Measurements from ENCODE around the gene TCFL5.
A peak's percentile ranks its signal among the peaks of the same experiment; 100 is the strongest.

TCFL5 gene

GRCh38 chr20:62832951-62833391 lies 28.7 kb downstream of the TCFL5 start:
- Mint-ChIP-seq H3K27me3 (no peaks in the 10 kb centered on the region), H3K4me3 (peak overlapping the region; percentile 87), H3K9me3 (no peaks in the 10 kb centered on the region), H3K27ac (peak overlapping the region; percentile 94), H3K4me1 (peaks cover 19% of the 10 kb centered on the region), H3K36me3 (no peaks in the 10 kb centered on the region)
- DNase-seq (ENCODE audit: low spot score in 2 of 2): no peak
- peak; percentile 36 for ATAC-seq (ENCODE audit: low read depth)

- H3K9me3 Mint-ChIP-seq: no peaks in the 10 kb centered on the region
- H3K27ac Mint-ChIP-seq: peak overlapping the region; percentile 94
- no peaks in the 10 kb centered on the region for H3K27me3 Mint-ChIP-seq
- H3K4me1 Mint-ChIP-seq: peaks cover 18% of the 10 kb centered on the region
- ATAC-seq (ENCODE audit: low read depth): peak; percentile 91
- H3K4me3 Mint-ChIP-seq: peak overlapping the region; percentile 87
- H3K36me3 Mint-ChIP-seq: no peaks in the 10 kb centered on the region
- peak; percentile 74 to 84 for DNase-seq (ENCODE audit: low spot score in 2 of 2)
Measured at GRCh38 chr20:62832212-62832922, 29.3 kb downstream of the TCFL5 start.

GRCh38 chr20:62831854-62832211 lies 29.8 kb downstream of the TCFL5 start:
- H3K4me3 Mint-ChIP-seq: no peak overlapping the region
- no peaks in the 10 kb centered on the region for H3K27me3 Mint-ChIP-seq
- ATAC-seq (ENCODE audit: low read depth) (no peak), DNase-seq (ENCODE audit: low spot score in 2 of 2) (no peak)
- H3K4me1 Mint-ChIP-seq: peaks cover 18% of the 10 kb centered on the region
- H3K27ac Mint-ChIP-seq: peak overlapping the region; percentile 35
- H3K9me3 Mint-ChIP-seq: no peaks in the 10 kb centered on the region
- no peaks in the 10 kb centered on the region for H3K36me3 Mint-ChIP-seq

GRCh38 chr20:62831361-62831788 lies 30.2 kb downstream of the TCFL5 start:
- DNase-seq (ENCODE audit: low spot score in 2 of 2) (no peak), ATAC-seq (ENCODE audit: low read depth) (no peak)
- H3K27me3 Mint-ChIP-seq: no peaks in the 10 kb centered on the region
- no peak overlapping the region for H3K4me3 Mint-ChIP-seq
- peaks cover 18% of the 10 kb centered on the region for H3K4me1 Mint-ChIP-seq
- no peaks in the 10 kb centered on the region for H3K36me3 Mint-ChIP-seq
- H3K9me3 Mint-ChIP-seq: no peaks in the 10 kb centered on the region
- H3K27ac Mint-ChIP-seq: no peak overlapping the region

DNA sequence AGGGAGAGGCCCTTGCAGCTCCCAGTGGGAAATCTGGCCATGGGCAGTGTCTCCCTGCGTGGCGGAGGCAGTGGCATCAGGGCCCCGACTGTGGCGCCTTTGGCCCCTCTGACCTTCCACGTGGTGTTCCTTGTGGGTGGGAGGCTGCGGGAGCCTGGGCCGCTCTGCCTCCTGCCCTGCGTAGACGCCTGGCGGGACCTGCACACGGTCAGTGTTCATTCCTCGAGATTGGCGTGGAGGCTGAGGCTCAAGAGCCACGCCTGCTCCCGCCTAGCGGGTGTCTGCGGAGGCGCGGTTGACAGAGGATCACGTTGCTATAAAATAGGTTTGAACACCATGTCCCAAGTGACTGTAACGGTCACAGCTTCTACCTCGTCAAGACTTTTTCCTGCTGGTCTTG lies 30.8 kb downstream of the TCFL5 start:
- H3K27ac Mint-ChIP-seq: no peak overlapping the region
- no peak for ATAC-seq (ENCODE audit: low read depth)
- no peaks in the 10 kb centered on the region for H3K9me3 Mint-ChIP-seq
- no peaks in the 10 kb centered on the region for H3K27me3 Mint-ChIP-seq
- no peaks in the 10 kb centered on the region for H3K36me3 Mint-ChIP-seq
- peaks cover 18% of the 10 kb centered on the region for H3K4me1 Mint-ChIP-seq
- DNase-seq (ENCODE audit: low spot score in 2 of 2): no peak
- H3K4me3 Mint-ChIP-seq: no peak overlapping the region

DNA sequence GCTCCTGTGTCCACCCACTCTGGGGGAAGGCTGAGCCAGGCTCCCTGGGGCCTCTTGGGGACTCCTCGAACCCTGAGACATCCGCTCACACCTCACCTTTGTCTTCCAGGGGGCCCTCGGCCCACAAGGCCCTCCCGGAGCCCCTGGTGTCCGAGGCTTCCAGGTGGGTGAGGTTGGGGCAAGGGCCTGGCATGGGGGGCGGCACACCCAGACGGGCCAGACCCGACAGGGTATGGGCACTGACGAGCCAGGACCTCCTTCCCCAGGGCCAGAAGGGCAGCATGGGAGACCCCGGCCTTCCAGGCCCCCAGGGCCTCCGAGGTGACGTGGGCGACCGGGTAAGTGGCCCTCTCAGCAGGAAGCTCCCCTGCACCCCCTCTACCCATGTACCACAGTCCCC lies 31.4 kb downstream of the TCFL5 start:
- Mint-ChIP-seq H3K4me1 (peaks cover 16% of the 10 kb centered on the region), H3K4me3 (no peak overlapping the region), H3K27me3 (no peaks in the 10 kb centered on the region), H3K36me3 (no peaks in the 10 kb centered on the region), H3K9me3 (no peaks in the 10 kb centered on the region), H3K27ac (no peak overlapping the region)
- ATAC-seq (ENCODE audit: low read depth) (no peak), DNase-seq (ENCODE audit: low spot score in 2 of 2) (no peak)

DNA sequence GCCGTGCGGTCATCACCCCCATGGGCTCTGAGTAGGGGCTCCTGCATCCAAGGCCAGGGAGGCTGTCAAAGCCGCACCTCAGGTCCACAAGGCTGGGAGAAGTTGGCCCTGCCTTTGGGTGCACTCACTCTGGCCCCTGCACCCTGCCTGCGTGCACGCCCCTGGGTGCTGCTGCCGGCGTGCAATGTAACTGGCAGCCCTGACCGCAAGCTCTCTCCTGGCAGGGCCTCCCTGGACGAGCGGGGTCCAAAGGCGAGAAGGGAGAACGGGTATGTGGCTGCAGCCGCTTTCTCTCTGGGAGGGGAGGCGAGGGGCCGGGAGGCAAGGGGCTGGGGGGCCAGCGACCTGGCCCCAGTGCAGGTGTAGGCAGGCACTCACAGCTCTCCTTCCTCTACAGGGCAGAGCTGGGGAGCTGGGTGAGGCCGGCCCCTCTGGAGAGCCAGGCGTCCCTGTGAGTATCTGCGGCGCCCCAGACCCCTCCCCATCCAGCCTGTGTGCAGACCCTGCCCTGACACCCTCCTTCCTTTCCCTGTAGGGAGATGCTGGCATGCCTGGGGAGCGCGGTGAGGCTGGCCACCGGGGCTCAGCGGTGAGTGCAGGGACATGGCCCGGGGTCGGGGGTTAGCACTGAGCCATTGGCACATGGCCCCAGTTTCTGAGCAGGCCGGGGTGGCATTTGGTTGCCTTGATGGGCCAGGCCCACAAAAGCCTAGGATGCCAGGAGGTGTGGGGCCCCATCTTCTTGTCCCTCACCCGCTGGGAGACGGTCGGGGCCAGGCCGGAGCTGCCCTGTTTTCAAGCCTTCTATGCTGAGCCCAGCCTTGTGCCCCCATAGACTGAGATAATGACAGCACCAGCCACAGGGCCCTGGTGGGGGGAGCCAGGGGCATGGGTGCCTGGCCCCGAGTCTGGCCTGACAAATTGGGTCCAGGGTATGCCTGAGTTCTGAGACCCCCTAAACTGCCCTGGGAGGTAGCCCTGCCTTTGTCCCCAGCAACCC lies 32.1 kb downstream of the TCFL5 start:
- peaks cover 18% of the 10 kb centered on the region for H3K4me1 Mint-ChIP-seq
- DNase-seq (ENCODE audit: low spot score in 2 of 2) (no peak), ATAC-seq (ENCODE audit: low read depth) (no peak)
- H3K9me3 Mint-ChIP-seq: no peaks in the 10 kb centered on the region
- no peak overlapping the region for H3K27ac Mint-ChIP-seq
- no peaks in the 10 kb centered on the region for H3K36me3 Mint-ChIP-seq
- no peak overlapping the region for H3K4me3 Mint-ChIP-seq
- no peaks in the 10 kb centered on the region for H3K27me3 Mint-ChIP-seq

DNA sequence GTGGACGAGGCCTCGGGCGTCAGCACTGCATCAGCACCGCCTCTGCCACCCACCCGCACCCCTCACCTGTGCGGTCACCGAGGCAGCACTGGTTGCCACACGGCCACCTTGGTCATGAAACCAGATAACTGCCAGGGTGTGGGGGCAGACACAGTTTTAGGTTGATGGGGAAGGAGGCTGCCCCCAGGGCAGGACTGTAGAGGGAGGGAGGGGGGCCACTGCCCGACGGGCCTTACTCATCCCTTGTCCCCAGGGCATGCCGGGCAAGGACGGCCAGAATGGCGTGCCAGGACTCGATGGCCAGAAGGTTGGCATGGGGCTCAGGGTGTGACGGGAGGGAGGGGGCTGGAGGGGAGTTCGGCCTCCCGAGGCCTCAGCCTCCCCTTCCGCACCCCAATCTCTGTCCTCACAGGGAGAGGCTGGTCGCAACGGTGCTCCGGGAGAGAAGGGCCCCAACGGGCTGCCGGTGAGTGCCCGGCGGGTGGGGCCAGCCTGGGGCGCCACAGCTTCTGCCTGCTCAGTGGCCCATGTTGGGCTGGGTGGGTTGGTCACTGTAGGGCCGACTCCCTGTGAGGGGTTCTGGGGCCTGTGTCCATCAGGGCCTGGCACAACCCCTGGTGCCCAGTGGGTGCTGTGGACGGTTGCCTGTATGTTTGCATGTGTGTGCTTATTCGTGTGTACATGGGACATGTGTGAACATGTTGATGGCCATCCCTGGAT lies 33.0 kb downstream of the TCFL5 start:
- no peaks in the 10 kb centered on the region for H3K9me3 Mint-ChIP-seq
- H3K27ac Mint-ChIP-seq: no peak overlapping the region
- no peaks in the 10 kb centered on the region for H3K27me3 Mint-ChIP-seq
- no peak for ATAC-seq (ENCODE audit: low read depth)
- no peak overlapping the region for H3K4me3 Mint-ChIP-seq
- no peak for DNase-seq (ENCODE audit: low spot score in 2 of 2)
- no peaks in the 10 kb centered on the region for H3K36me3 Mint-ChIP-seq
- peaks cover 18% of the 10 kb centered on the region for H3K4me1 Mint-ChIP-seq

GRCh38 chr20:62828051-62828450 lies 33.6 kb downstream of the TCFL5 start:
- Mint-ChIP-seq H3K36me3 (no peaks in the 10 kb centered on the region), H3K4me1 (peaks cover 17% of the 10 kb centered on the region), H3K27me3 (no peaks in the 10 kb centered on the region), H3K4me3 (no peak overlapping the region), H3K27ac (no peak overlapping the region), H3K9me3 (no peaks in the 10 kb centered on the region)
- ATAC-seq (ENCODE audit: low read depth): no peak
- no peak for DNase-seq (ENCODE audit: low spot score in 2 of 2)

GRCh38 chr20:62827311-62828038 lies 34.1 kb downstream of the TCFL5 start:
- no peak for DNase-seq (ENCODE audit: low spot score in 2 of 2)
- Mint-ChIP-seq H3K4me3 (no peak overlapping the region), H3K27me3 (no peaks in the 10 kb centered on the region), H3K9me3 (no peaks in the 10 kb centered on the region), H3K27ac (no peak overlapping the region), H3K36me3 (no peaks in the 10 kb centered on the region), H3K4me1 (peaks cover 11% of the 10 kb centered on the region)
- no peak for ATAC-seq (ENCODE audit: low read depth)

DNA sequence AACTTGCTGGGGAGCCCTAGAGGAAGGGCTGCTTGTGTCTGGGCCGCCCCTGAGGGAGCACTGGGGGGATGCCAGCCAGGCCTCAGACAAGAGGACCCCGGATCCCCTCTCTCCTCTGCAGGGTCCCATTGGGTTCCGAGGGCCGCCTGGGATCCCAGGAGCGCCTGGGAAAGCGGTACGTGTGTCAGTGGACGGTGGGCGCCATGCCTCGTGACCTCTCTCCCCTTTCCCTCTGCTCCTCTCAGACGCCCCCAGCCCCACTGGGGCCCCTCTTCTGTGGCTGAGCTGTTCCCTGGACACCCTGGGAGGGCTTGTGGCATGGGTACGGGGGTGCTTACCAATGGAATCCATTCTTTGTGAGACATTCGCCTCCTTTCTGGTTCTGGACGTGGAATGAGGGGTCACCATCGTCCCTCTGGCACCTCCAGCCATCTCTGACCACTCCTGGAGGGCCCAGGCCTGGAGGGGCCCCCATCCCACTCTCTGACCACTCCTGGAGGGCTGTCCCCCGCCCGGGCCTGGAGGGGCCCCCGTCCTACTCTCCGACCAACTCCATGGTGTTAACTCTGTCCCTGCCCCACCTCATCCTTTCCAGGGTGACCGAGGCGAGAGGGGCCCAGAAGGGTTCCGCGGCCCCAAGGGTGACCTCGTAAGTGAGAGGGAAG lies 34.8 kb downstream of the TCFL5 start:
- no peak for ATAC-seq (ENCODE audit: low read depth)
- no peak for DNase-seq (ENCODE audit: low spot score in 2 of 2)
- H3K4me3 Mint-ChIP-seq: no peak overlapping the region
- H3K27ac Mint-ChIP-seq: no peak overlapping the region
- no peaks in the 10 kb centered on the region for H3K27me3 Mint-ChIP-seq
- no peaks in the 10 kb centered on the region for H3K9me3 Mint-ChIP-seq
- peaks cover 5% of the 10 kb centered on the region for H3K4me1 Mint-ChIP-seq
- H3K36me3 Mint-ChIP-seq: no peaks in the 10 kb centered on the region

DNA sequence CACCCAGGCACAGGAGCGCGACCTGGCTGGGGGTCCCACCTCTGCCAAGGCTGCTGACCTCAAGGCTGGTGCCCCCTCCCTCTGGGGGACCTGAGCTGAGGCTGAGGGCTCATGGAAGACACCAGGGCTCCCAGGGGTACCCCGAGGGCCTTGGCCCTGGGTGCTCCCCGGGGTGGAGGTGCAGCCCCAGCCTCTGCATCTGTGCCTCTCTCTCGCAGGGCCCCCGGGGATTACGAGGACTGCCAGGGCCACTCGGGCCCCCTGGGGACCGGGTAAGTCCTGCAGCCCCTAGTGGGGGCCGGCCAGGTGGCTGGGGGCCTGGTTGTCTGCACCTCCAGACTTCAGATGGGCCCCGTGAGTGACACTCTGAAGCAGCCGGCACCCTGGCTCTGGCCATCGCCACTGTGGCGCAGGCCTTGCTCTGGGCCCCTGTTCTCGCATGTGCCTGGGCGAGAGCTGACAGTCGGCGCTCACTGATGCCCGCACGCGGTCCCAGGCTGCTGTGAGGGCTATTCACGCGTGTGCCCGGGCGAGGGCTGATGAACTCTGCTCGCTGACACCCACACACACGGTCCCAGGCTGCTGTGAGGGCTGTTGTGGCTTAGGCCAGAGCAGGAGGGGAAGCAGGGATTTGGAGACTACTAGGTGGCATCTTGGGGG lies 35.5 kb downstream of the TCFL5 start:
- H3K36me3 Mint-ChIP-seq: no peaks in the 10 kb centered on the region
- no peaks in the 10 kb centered on the region for H3K9me3 Mint-ChIP-seq
- no peak overlapping the region for H3K27ac Mint-ChIP-seq
- no peaks in the 10 kb centered on the region for H3K27me3 Mint-ChIP-seq
- DNase-seq (ENCODE audit: low spot score in 2 of 2) (no peak), ATAC-seq (ENCODE audit: low read depth) (peak; percentile 35)
- peaks cover 2% of the 10 kb centered on the region for H3K4me1 Mint-ChIP-seq
- no peak overlapping the region for H3K4me3 Mint-ChIP-seq

All from memory B cell (primary cell).